ENCODE measurements around the gene SLC48A1. TPM values are rescaled to one million over a fixed set of nuclear protein-coding genes. Genes with fewer than 3 reads are reported as not detected.

The SLC48A1 gene
- total and polyA plus RNA-seq, 2 donors (not counting 3 experiments of a cell fraction or from before 2014, with no cell fraction given), result 17.3 to 20.3 TPM

GRCh38 chr12:47772738-47773061 is 338 bp upstream of the SLC48A1 start:
- dilution Hi-C loops (cut with MboI; ENCODE audit: extremely low pct_ligation_motif_present, low sequenced_read_pairs) (no loop called here), intact Hi-C loops (cut with micrococcal nuclease) (loop anchor here (1.0 to 2.0 kb wide), 2 partner anchors 14 to 122 kb away; partner anchors contain the start of gene RAPGEF3)
- Histone ChIP-seq H3K4me3 (replicated peaks in 1 of 3; ENCODE audit: insufficient read depth in 1 of 3, low read depth in 1 of 3, low read length in 3 of 3) (peak overlapping the region in 2 of 3 experiments; percentile 57 to 70), H3K79me2 (ENCODE audit: control insufficient read depth, insufficient read depth, low read length) (no peaks in the 10 kb centered on the region), H3K36me3 (ENCODE audit: control insufficient read depth in 2 of 2, extremely low read depth in 1 of 2, insufficient read depth in 2 of 2, low read length in 2 of 2) (no peaks in the 10 kb centered on the region), H3K9me3 (replicated peaks; ENCODE audit: control insufficient read depth, insufficient read depth, low read length) (no peaks in the 10 kb centered on the region), H3K27me3 (ENCODE audit: control insufficient read depth in 2 of 2, insufficient read depth in 2 of 2, low read length in 2 of 2) (no peaks in the 10 kb centered on the region), H3K4me1 (ENCODE audit: control insufficient read depth, extremely low read depth, insufficient read depth, low read length) (peaks cover 30% of the 10 kb centered on the region), H3K27ac (ENCODE audit: insufficient read depth, low read depth, low read length) (no peak overlapping the region), H3K4me2 (ENCODE audit: insufficient read depth, low read length) (peak overlapping the region; percentile 78), H3K9me1 (replicated peaks; ENCODE audit: control insufficient read depth, extremely low read depth, insufficient read depth, low read length) (no peaks in the 10 kb centered on the region), H4K20me1 (replicated peaks; ENCODE audit: control insufficient read depth, extremely low read depth, insufficient read depth, low read length) (no peaks in the 10 kb centered on the region), H3K9ac (replicated peaks; ENCODE audit: extremely low read depth, insufficient read depth, low read length) (peak overlapping the region; percentile 74), H2AFZ (ENCODE audit: low read depth, low read length) (peak overlapping the region; percentile 77)
- CTCF ChIA-PET, result interaction anchor here (0.6 to 10.1 kb wide), 20 partner anchors 9 to 174 kb away, joined by 3 to 385 read pairs (median 3); partner anchors contain the start of gene RAPGEF3
- DNase-seq (ENCODE audit: low read depth, low spot score) (no peak), FAIRE-seq (no peak)
- BruUV-seq (replicated peaks), result no TSS peak
- TF ChIP-seq CTCF (IDR thresholded peaks at IDR 0.05; ENCODE audit: extremely low read depth in 1 of 2, insufficient read depth in 1 of 2, low read depth in 1 of 2, low read length in 2 of 2) (no peak), GATA2 (IDR thresholded peaks at IDR 0.05; ENCODE audit: insufficient read depth, insufficient read length, low read depth, low read length) (no peak), JUN (IDR thresholded peaks at IDR 0.05; ENCODE audit: borderline replicate concordance, insufficient read depth, insufficient read length, low read depth) (no peak), MAX (IDR thresholded peaks at IDR 0.05; ENCODE audit: insufficient read depth, insufficient read length) (no peak)
- POLR2A ChIA-PET, result no interaction called here

All from endothelial cell of umbilical vein (primary cell).